ENCODE measurements around the gene FHOD1. TPM values are rescaled to one million over a fixed set of nuclear protein-coding genes. Genes with fewer than 3 reads are reported as not detected.

The FHOD1 gene
- total RNA-seq, 2 donors from 2014 or later: 5.3 to 11.6 TPM

GRCh38 chr16:67223992-67224391 is 23.3 kb downstream of the FHOD1 start:
- peaks cover 10% of the 10 kb centered on the region for H3K36me3 ChIP-seq
- TF ChIP-seq CTCF (IDR thresholded peaks at IDR 0.05): no peak
- H3K9me3 ChIP-seq: no peaks in the 10 kb centered on the region
- H3K4me3 ChIP-seq: no peak overlapping the region
- H3K4me1 ChIP-seq: peaks cover 0 to 19% of the 10 kb centered on the region in 2 donors
- DNase-seq (ENCODE audit: low spot score): no peak
- H3K27ac ChIP-seq: no peak overlapping the region
- no peaks in the 10 kb centered on the region for H3K27me3 ChIP-seq

- H3K27ac ChIP-seq: peak overlapping the region; percentile 72 to 74
- H3K4me1 ChIP-seq: peaks cover 0 to 22% of the 10 kb centered on the region in 2 donors
- no peaks in the 10 kb centered on the region for H3K27me3 ChIP-seq
- H3K9me3 ChIP-seq: no peaks in the 10 kb centered on the region
- H3K36me3 ChIP-seq: no peaks in the 10 kb centered on the region
- TF ChIP-seq CTCF (IDR thresholded peaks at IDR 0.05): no peak
- no peak overlapping the region for H3K4me3 ChIP-seq
- peak; percentile 83 for DNase-seq (ENCODE audit: low spot score)
Measured at GRCh38 chr16:67216612-67217490, 30.4 kb downstream of the FHOD1 start.

- DNase-seq (ENCODE audit: low spot score): no peak
- Histone ChIP-seq H3K36me3 (no peaks in the 10 kb centered on the region), H3K27ac (no peak overlapping the region), H3K4me1 (peaks cover 0 to 22% of the 10 kb centered on the region in 2 donors), H3K27me3 (no peaks in the 10 kb centered on the region), H3K4me3 (no peak overlapping the region), H3K9me3 (no peaks in the 10 kb centered on the region)
- TF ChIP-seq CTCF (IDR thresholded peaks at IDR 0.05): no peak
Measured at GRCh38 chr16:67215706-67216105, 31.6 kb downstream of the FHOD1 start.

GRCh38 chr16:67213197-67214019 is 33.9 kb downstream of the FHOD1 start:
- no peak for TF ChIP-seq CTCF (IDR thresholded peaks at IDR 0.05)
- peaks cover 0 to 22% of the 10 kb centered on the region in 2 donors for H3K4me1 ChIP-seq
- DNase-seq (ENCODE audit: low spot score): no peak
- no peaks in the 10 kb centered on the region for H3K9me3 ChIP-seq
- H3K27me3 ChIP-seq: no peaks in the 10 kb centered on the region
- H3K4me3 ChIP-seq: no peak overlapping the region
- H3K36me3 ChIP-seq: no peaks in the 10 kb centered on the region
- H3K27ac ChIP-seq: no peak overlapping the region

GRCh38 chr16:67212766-67213165 is 34.5 kb downstream of the FHOD1 start:
- Histone ChIP-seq H3K27me3 (no peaks in the 10 kb centered on the region), H3K36me3 (no peaks in the 10 kb centered on the region), H3K9me3 (no peaks in the 10 kb centered on the region), H3K27ac (no peak overlapping the region), H3K4me1 (peaks cover 0 to 22% of the 10 kb centered on the region in 2 donors), H3K4me3 (no peak overlapping the region)
- DNase-seq (ENCODE audit: low spot score): no peak
- no peak for TF ChIP-seq CTCF (IDR thresholded peaks at IDR 0.05)
